Panc1 (cell line): ENCODE data around the gene NHLRC3. TPM values are rescaled to one million over a fixed set of nuclear protein-coding genes. Genes with fewer than 3 reads are reported as not detected.

ENCODE experiments used
- ATAC-seq: fragments of 200-7000 bp; cut with Tn5 transposase; 2 replicates; pipeline ENCODE4 v1.9.1; 2020; ENCODE audit warnings: mild to moderate bottlenecking, moderate library complexity
- BruUV-seq: library from RNA; stranded (reverse); fragments of 400-500 nt; replicated peaks from 2 replicates; lab custom pipeline; 2021; lab: Mats Ljungman, UMichigan
- CTCF ChIA-PET: fragments of 300-600 bp; sonication (Branson Sonifier 250); formaldehyde crosslinking; loops from one replicate; lab custom pipeline; 2022; ENCODE audit warnings: antibody characterized with exemption; lab: Charles Lee
- POLR2A ChIA-PET: fragments of 300-600 bp; sonication (Branson Sonifier 250); formaldehyde crosslinking; loops from one replicate; lab custom pipeline; 2022; ENCODE audit warnings: antibody characterized with exemption; lab: Charles Lee
- DNase-seq: peaks from one replicate; pipeline ENCODE4 v3.0.0-alpha.2; 2010; ENCODE audit warnings: low read depth, low spot score
- H3K27ac ChIP-seq: 2 replicates; pipeline ENCODE4 v1.5.1; 2011; ENCODE audit warnings: mild to moderate bottlenecking, low read length, inconsistent platforms
- H3K27me3 ChIP-seq: fragments of 200-500 bp; sonication (Bioruptor generic); 2 replicates; pipeline ENCODE4 v1.6.0; 2014; ENCODE audit warnings: low read length, inconsistent platforms; ENCODE audit not compliant: control insufficient read depth, insufficient read depth
- H3K36me3 ChIP-seq: fragments of 200-500 bp; sonication (Bioruptor generic); 2 replicates; pipeline ENCODE4 v1.5.1; 2014; ENCODE audit warnings: inconsistent platforms, mild to moderate bottlenecking, low read length, moderate library complexity; ENCODE audit not compliant: control insufficient read depth, insufficient read depth
- H3K4me1 ChIP-seq: 2 replicates; pipeline ENCODE4 v1.5.1; 2011; ENCODE audit warnings: inconsistent platforms, mild to moderate bottlenecking, low read length, moderate library complexity; ENCODE audit not compliant: control insufficient read depth, insufficient read depth
- H3K4me3 ChIP-seq, 2 experiments: 2 replicates each; pipeline ENCODE4 v1.5.1; 2011 to 2012; ENCODE audit warnings: low read depth in 2 of 2, low read length in 2 of 2, mild to moderate bottlenecking in 2 of 2, inconsistent platforms in 1 of 2, moderate library complexity in 1 of 2
- H3K9me3 ChIP-seq: fragments of 200-500 bp; sonication (Bioruptor generic); 2 replicates; pipeline ENCODE4 v1.5.1; 2014; ENCODE audit warnings: low read depth, mild to moderate bottlenecking, inconsistent platforms, low read length, moderate library complexity; ENCODE audit not compliant: control insufficient read depth, insufficient read depth
- POLR2AphosphoS5 ChIP-seq: IDR thresholded peaks from 2 replicates; pipeline ENCODE4 v1.6.1; 2012; ENCODE audit warnings: mild to moderate bottlenecking, low read depth, low read length, moderate library complexity
- SIN3A ChIP-seq: IDR thresholded peaks from 2 replicates; pipeline ENCODE4 v1.6.1; 2012; ENCODE audit warnings: low read depth, mild to moderate bottlenecking, low read length, moderate library complexity, borderline replicate concordance; ENCODE audit not compliant: insufficient read depth
- TCF7L2 ChIP-seq: IDR thresholded peaks from 2 replicates; pipeline ENCODE4 v1.6.1; 2011; ENCODE audit warnings: mild to moderate bottlenecking, low read depth, low read length, inconsistent platforms
- in situ Hi-C: cut with HindIII; loops from 2 replicates; pipeline ENCODE4 v1.10.0; 2016; ENCODE audit warnings: low sequenced_read_pairs, low pct_unique_long_range_greater_than_20kb
- intact Hi-C: fragments of 100-400 bp; cut with micrococcal nuclease; formaldehyde crosslinking; loops from one replicate; pipeline ENCODE4 v1.10.0; 2022; ENCODE audit not compliant: unreplicated experiment
- total RNA-seq: library from RNA; stranded (reverse); gene quantifications from one replicate; pipeline ENCODE4 v1.2.1, GENCODE V29; 2021; ENCODE audit not compliant: unreplicated experiment
- TF ChIP-seq, protein P1 (sequence below), 2 experiments: IDR thresholded peaks; 2 replicates each; pipeline ENCODE4 v1.6.1; 2011 to 2012; ENCODE audit warnings: low read depth in 2 of 2, control low read depth in 1 of 2, low read length in 1 of 2, mild to moderate bottlenecking in 1 of 2, moderate library complexity in 1 of 2; ENCODE audit not compliant: insufficient read depth in 1 of 2
- TF ChIP-seq, protein P2 (sequence below): fragments of 450-650 bp; IDR thresholded peaks from 2 replicates; pipeline ENCODE4 v1.5.1; 2017; ENCODE audit warnings: mild to moderate bottlenecking

Gene NHLRC3
- total RNA-seq, 1 experiment from 2014 or later, result 16.1 TPM

GRCh38 chr13:39036212-39036611 is 2.0 kb upstream of the NHLRC3 start:
- no peaks in the 10 kb centered on the region for H3K27me3 ChIP-seq
- intact Hi-C loops, result loop anchor here (10.0 kb wide), 1 partner anchor 639 kb away; no protein-coding TSS in a partner anchor
- ATAC-seq (no peak), DNase-seq (no peak)
- CTCF ChIA-PET, result no interaction called here
- H3K4me1 ChIP-seq, result peaks cover 8% of the 10 kb centered on the region
- H3K9me3 ChIP-seq, result no peaks in the 10 kb centered on the region
- H3K4me3 ChIP-seq, result peak overlapping the region; percentile 89 to 91
- POLR2A ChIA-PET, result no interaction called here
- BruUV-seq, result no TSS peak
- peak overlapping the region; percentile 93 for H3K27ac ChIP-seq
- in situ Hi-C loops, result no loop called here
- peaks cover 5% of the 10 kb centered on the region; the same call in 1 of the 2 replicates for H3K36me3 ChIP-seq
- TF ChIP-seq, protein P1, sequence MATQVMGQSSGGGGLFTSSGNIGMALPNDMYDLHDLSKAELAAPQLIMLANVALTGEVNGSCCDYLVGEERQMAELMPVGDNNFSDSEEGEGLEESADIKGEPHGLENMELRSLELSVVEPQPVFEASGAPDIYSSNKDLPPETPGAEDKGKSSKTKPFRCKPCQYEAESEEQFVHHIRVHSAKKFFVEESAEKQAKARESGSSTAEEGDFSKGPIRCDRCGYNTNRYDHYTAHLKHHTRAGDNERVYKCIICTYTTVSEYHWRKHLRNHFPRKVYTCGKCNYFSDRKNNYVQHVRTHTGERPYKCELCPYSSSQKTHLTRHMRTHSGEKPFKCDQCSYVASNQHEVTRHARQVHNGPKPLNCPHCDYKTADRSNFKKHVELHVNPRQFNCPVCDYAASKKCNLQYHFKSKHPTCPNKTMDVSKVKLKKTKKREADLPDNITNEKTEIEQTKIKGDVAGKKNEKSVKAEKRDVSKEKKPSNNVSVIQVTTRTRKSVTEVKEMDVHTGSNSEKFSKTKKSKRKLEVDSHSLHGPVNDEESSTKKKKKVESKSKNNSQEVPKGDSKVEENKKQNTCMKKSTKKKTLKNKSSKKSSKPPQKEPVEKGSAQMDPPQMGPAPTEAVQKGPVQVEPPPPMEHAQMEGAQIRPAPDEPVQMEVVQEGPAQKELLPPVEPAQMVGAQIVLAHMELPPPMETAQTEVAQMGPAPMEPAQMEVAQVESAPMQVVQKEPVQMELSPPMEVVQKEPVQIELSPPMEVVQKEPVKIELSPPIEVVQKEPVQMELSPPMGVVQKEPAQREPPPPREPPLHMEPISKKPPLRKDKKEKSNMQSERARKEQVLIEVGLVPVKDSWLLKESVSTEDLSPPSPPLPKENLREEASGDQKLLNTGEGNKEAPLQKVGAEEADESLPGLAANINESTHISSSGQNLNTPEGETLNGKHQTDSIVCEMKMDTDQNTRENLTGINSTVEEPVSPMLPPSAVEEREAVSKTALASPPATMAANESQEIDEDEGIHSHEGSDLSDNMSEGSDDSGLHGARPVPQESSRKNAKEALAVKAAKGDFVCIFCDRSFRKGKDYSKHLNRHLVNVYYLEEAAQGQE (IDR thresholded peaks at IDR 0.05; ENCODE audit: insufficient read depth in 1 of 2, low read depth in 2 of 2, low read length in 1 of 2), result no peak
- no peak for TF ChIP-seq SIN3A
- TF ChIP-seq POLR2AphosphoS5, result no peak
- TF ChIP-seq TCF7L2, result no peak
- TF ChIP-seq, protein P2, sequence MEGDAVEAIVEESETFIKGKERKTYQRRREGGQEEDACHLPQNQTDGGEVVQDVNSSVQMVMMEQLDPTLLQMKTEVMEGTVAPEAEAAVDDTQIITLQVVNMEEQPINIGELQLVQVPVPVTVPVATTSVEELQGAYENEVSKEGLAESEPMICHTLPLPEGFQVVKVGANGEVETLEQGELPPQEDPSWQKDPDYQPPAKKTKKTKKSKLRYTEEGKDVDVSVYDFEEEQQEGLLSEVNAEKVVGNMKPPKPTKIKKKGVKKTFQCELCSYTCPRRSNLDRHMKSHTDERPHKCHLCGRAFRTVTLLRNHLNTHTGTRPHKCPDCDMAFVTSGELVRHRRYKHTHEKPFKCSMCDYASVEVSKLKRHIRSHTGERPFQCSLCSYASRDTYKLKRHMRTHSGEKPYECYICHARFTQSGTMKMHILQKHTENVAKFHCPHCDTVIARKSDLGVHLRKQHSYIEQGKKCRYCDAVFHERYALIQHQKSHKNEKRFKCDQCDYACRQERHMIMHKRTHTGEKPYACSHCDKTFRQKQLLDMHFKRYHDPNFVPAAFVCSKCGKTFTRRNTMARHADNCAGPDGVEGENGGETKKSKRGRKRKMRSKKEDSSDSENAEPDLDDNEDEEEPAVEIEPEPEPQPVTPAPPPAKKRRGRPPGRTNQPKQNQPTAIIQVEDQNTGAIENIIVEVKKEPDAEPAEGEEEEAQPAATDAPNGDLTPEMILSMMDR, result no peak

DNA sequence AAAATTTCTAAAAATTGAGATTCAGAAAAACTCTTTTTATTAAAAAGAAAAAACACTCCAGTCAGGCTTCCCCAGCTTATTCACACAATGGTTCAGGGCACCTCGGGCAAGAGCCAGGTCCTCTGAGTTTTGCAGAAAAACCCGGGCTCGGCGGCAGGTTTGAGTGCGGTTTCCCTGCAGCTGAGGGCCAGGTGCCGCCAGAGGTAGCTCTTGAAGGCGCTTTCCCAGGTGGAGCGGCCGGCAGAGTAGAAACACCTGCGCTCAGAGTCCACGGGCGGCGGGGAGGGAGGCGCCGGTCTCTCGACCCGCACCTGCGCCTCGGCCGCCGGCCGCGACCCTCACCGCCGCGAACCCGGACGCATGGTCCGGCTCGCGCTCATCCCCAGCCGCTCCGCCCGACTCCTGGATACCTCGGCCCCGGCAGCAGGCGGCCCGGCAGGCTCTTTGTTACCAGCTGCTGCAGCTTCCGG is 811 bp upstream of the NHLRC3 start:
- H3K27ac ChIP-seq, result peak overlapping the region; percentile 93
- no peak for TF ChIP-seq POLR2AphosphoS5
- 0 out of 2 replicates have a peak, but pooled peaks have one; percentile 35 for TF ChIP-seq SIN3A
- no peaks in the 10 kb centered on the region for H3K27me3 ChIP-seq
- no TSS peak for BruUV-seq
- peak overlapping the region; percentile 89 to 91 for H3K4me3 ChIP-seq
- POLR2A ChIA-PET, result no interaction called here
- intact Hi-C loops, result loop anchor here (10.0 kb wide), 1 partner anchor 637 kb away; no protein-coding TSS in a partner anchor
- H3K9me3 ChIP-seq, result no peaks in the 10 kb centered on the region
- CTCF ChIA-PET, result no interaction called here
- H3K36me3 ChIP-seq, result peaks cover 5% of the 10 kb centered on the region; the same call in 1 of the 2 replicates
- DNase-seq (no peak), ATAC-seq (peak; percentile 80)
- in situ Hi-C loops, result no loop called here
- peaks cover 8% of the 10 kb centered on the region for H3K4me1 ChIP-seq

DNA sequence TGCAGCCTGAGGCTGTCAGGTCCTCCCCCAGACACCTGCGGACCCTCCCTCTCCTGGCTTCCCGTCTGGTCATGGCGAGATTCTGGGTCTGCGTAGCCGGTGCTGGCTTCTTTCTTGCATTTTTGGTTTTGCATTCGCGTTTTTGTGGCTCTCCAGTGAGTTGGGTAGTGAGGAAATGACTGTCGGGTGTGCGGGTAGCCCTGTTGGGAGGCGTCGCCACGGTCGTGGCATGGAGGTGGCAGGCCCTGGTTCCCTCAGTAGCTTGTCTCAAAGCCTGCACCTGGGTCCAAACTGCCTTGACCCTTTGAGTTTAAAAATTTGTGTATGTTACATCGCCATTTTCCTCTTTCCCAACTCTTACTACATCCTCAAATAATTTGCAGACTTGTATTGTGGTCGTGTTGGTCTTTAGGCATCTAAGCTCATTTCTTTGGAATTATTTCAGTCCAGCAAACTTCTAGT is 344 bp downstream of the NHLRC3 start:
- no peaks in the 10 kb centered on the region for H3K9me3 ChIP-seq
- ChIA-PET POLR2A (no interaction called here), CTCF (no interaction called here)
- intact Hi-C loops (loop anchor here (10.0 kb wide), 1 partner anchor 636 kb away; no protein-coding TSS in a partner anchor), in situ Hi-C loops (no loop called here)
- H3K27me3 ChIP-seq, result no peaks in the 10 kb centered on the region
- BruUV-seq, result no TSS peak
- ATAC-seq (peak; percentile 66), DNase-seq (no peak)
- peak overlapping the region; percentile 89 to 91 for H3K4me3 ChIP-seq
- H3K36me3 ChIP-seq, result peaks cover 5% of the 10 kb centered on the region; the same call in 1 of the 2 replicates
- no peak for TF ChIP-seq SIN3A
- TF ChIP-seq POLR2AphosphoS5, result no peak
- TF ChIP-seq, protein P1 (IDR thresholded peaks at IDR 0.05; ENCODE audit: insufficient read depth in 1 of 2, low read depth in 2 of 2, low read length in 1 of 2), result no peak
- TF ChIP-seq TCF7L2, result no peak
- TF ChIP-seq, protein P2, result no peak
- peaks cover 8% of the 10 kb centered on the region for H3K4me1 ChIP-seq
- peak overlapping the region; percentile 93 for H3K27ac ChIP-seq
